HUES48 (cell line): ENCODE results near the gene CFTR.

Experiments used
- H3K27ac ChIP-seq: one replicate; pipeline ENCODE4 v1.7.0; 2013; ENCODE audit warnings: low read depth, low read length, inconsistent platforms
- H3K27me3 ChIP-seq: 2 replicates; pipeline ENCODE4 v1.6.1; 2013; ENCODE audit warnings: mild to moderate bottlenecking, low read length; ENCODE audit not compliant: control insufficient read depth, insufficient read depth
- H3K36me3 ChIP-seq: 2 replicates; pipeline ENCODE4 v1.6.1; 2013; ENCODE audit warnings: low read length; ENCODE audit not compliant: control insufficient read depth, insufficient read depth
- H3K4me1 ChIP-seq: 2 replicates; pipeline ENCODE4 v1.6.1; 2013; ENCODE audit warnings: mild to moderate bottlenecking, low read length; ENCODE audit not compliant: control insufficient read depth, insufficient read depth
- H3K4me3 ChIP-seq: 2 replicates; pipeline ENCODE4 v1.5.1; 2013; ENCODE audit warnings: mild to moderate bottlenecking, low read depth, low read length
- H3K9ac ChIP-seq: 2 replicates; pipeline ENCODE4 v1.6.1; 2013; ENCODE audit warnings: mild to moderate bottlenecking, low read depth, low read length, moderate library complexity
- H3K9me3 ChIP-seq: 2 replicates; pipeline ENCODE4 v1.6.1; 2013; ENCODE audit warnings: low read length; ENCODE audit not compliant: control insufficient read depth, insufficient read depth

The CFTR gene

DNA sequence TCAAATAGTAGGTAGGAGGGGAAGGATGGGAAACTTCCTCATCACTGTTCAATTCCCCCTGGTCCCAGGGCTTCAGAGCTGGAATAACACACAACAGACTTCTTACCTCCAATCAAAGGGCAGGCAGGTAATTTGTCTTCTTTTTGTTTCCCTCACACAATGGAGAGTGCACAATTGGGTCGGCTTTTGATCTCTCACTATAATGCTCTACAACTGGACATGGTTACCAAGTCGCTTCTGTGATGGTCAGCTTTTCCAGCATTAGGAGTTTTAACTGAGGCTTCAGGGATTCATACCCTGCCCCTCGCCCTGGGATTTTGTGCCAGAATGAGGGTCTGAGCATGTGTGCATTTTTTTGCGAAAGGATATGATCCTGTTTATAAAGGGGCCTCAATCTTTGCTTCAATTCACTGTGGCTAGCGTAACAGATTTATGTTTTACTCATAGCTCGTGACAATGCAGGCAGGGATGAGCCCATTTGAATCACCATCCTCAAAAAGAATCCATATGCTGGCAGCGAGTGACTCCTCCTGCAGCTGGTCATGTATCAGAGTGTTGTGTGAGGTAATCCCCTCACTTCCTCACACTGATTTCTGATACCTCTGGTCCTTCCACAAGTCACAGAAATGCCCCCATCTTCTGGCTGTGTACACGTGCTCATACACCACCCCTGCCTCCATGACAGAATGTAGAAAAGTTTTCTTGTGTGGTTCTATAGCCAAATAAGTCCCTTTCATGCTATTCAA lies 203.8 kb downstream of the CFTR start:
- H3K9ac ChIP-seq = no peak overlapping the region
- H3K36me3 ChIP-seq = no peaks in the 10 kb centered on the region
- H3K9me3 ChIP-seq = no peaks in the 10 kb centered on the region
- H3K27ac ChIP-seq = peak overlapping the region; percentile 14
- H3K4me3 ChIP-seq = no peak overlapping the region
- peaks cover 15% of the 10 kb centered on the region; the same call in 1 of the 2 replicates for H3K4me1 ChIP-seq
- no peaks in the 10 kb centered on the region for H3K27me3 ChIP-seq

GRCh38 chr7:117685795-117686194 lies 206.0 kb downstream of the CFTR start:
- Histone ChIP-seq H3K36me3 (no peaks in the 10 kb centered on the region), H3K27ac (no peak overlapping the region), H3K27me3 (no peaks in the 10 kb centered on the region), H3K4me3 (no peak overlapping the region), H3K9me3 (no peaks in the 10 kb centered on the region), H3K9ac (no peak overlapping the region), H3K4me1 (peaks cover 15% of the 10 kb centered on the region; the same call in 1 of the 2 replicates)

GRCh38 chr7:117686311-117686935 lies 206.6 kb downstream of the CFTR start:
- H3K9ac ChIP-seq = no peak overlapping the region
- no peak overlapping the region for H3K27ac ChIP-seq
- no peaks in the 10 kb centered on the region for H3K27me3 ChIP-seq
- no peaks in the 10 kb centered on the region for H3K36me3 ChIP-seq
- H3K9me3 ChIP-seq = no peaks in the 10 kb centered on the region
- H3K4me1 ChIP-seq = peaks cover 15% of the 10 kb centered on the region; the same call in 1 of the 2 replicates
- no peak overlapping the region for H3K4me3 ChIP-seq

DNA sequence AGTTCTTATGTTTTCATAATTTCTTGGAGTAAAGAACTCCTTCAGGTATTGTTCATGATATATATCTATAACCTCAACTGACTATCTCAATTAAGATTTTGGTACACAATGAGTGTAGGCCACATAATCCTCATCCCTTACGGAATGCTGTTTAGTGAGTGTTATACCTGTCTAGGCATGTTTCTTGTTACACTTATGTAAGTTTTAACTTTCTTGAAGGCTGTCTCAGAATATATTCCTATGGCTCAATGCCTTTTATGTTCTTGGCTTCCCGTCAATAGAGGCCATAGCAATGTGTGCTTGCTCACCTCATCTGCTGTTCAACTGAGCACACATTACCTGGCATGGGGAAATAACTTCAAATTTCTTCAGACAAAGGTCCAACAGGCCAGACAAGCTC lies 208.3 kb downstream of the CFTR start:
- H3K36me3 ChIP-seq = no peaks in the 10 kb centered on the region
- H3K9ac ChIP-seq = no peak overlapping the region
- peaks cover 9% of the 10 kb centered on the region; the same call in 1 of the 2 replicates for H3K4me1 ChIP-seq
- H3K9me3 ChIP-seq = no peaks in the 10 kb centered on the region
- H3K4me3 ChIP-seq = no peak overlapping the region
- no peaks in the 10 kb centered on the region for H3K27me3 ChIP-seq
- H3K27ac ChIP-seq = no peak overlapping the region

- Histone ChIP-seq H3K27me3 (no peaks in the 10 kb centered on the region), H3K36me3 (no peaks in the 10 kb centered on the region), H3K9ac (no peak overlapping the region), H3K27ac (no peak overlapping the region), H3K9me3 (no peaks in the 10 kb centered on the region), H3K4me3 (no peak overlapping the region), H3K4me1 (no peaks in the 10 kb centered on the region)
Observed at GRCh38 chr7:117689406-117689805, 209.6 kb downstream of the CFTR start.

DNA sequence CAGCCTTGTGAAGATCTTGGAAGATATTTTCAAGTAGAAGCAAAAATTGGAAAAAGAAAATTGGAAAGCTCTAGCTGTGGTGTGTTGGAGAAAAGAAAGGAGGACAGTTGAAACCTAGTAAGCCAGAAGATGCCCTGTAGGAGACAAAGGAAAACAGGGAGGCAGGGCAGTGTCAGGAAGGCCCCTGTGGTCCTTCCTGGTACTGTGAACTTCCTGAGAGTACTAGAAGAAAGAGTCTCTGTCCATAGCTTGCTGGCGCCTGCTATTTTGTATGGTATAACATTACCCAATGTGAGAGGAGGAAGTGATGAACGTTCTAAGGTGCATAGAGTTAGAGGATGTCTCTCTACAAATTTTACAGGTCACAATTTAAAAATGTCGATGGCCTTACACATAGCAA lies 210.3 kb downstream of the CFTR start:
- Histone ChIP-seq H3K36me3 (no peaks in the 10 kb centered on the region), H3K27ac (no peak overlapping the region), H3K4me1 (no peaks in the 10 kb centered on the region), H3K9ac (no peak overlapping the region), H3K9me3 (no peaks in the 10 kb centered on the region), H3K27me3 (no peaks in the 10 kb centered on the region), H3K4me3 (no peak overlapping the region)

- H3K27ac ChIP-seq = no peak overlapping the region
- no peaks in the 10 kb centered on the region for H3K4me1 ChIP-seq
- H3K27me3 ChIP-seq = no peaks in the 10 kb centered on the region
- no peak overlapping the region for H3K9ac ChIP-seq
- H3K36me3 ChIP-seq = no peaks in the 10 kb centered on the region
- H3K4me3 ChIP-seq = no peak overlapping the region
- no peaks in the 10 kb centered on the region for H3K9me3 ChIP-seq
Observed at GRCh38 chr7:117692338-117692737, 212.5 kb downstream of the CFTR start.

DNA sequence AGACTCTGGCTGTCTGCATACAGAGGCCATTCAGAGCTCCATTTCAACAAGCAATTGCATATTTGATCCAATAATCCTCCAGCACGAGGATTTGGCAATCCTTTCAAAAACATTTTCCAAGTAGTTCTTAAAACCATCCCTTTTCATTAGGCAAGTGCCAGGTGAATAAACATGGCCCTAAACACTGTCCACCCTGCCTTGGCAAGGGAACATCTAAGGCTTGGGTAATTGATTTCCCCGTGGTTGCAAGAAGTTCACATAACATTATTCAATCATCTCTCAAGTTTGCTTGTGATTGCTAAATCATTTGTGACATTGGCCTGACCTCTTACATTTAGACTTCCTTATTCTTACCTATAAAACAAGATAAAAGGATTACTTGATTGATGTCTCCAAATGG lies 218.2 kb downstream of the CFTR start:
- H3K27ac ChIP-seq = no peak overlapping the region
- H3K27me3 ChIP-seq = no peaks in the 10 kb centered on the region
- H3K9me3 ChIP-seq = no peaks in the 10 kb centered on the region
- H3K36me3 ChIP-seq = no peaks in the 10 kb centered on the region
- H3K4me3 ChIP-seq = no peak overlapping the region
- H3K9ac ChIP-seq = no peak overlapping the region
- H3K4me1 ChIP-seq = no peaks in the 10 kb centered on the region

DNA sequence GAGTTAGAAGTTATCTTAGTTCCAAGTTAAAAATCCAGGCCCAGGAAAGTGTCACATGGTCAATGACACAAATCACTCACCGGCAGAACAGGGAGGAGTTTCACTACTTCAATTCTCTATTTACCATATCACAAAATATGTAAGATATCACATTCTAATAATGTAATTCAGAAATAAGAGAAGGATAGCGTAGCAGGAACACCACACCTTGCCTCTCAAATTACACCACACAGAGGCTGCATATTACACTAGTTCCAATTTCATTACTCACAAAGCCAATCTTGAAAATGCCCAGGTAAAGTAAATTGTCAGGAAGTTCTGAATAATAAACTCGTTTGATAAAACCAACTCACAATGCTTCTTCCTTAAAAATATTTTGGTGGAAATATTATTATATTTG lies 224.2 kb downstream of the CFTR start:
- H3K4me1 ChIP-seq = peaks cover 11% of the 10 kb centered on the region; the same call in 1 of the 2 replicates
- H3K9ac ChIP-seq = no peak overlapping the region
- H3K36me3 ChIP-seq = no peaks in the 10 kb centered on the region
- H3K9me3 ChIP-seq = no peaks in the 10 kb centered on the region
- H3K4me3 ChIP-seq = no peak overlapping the region
- no peak overlapping the region for H3K27ac ChIP-seq
- H3K27me3 ChIP-seq = no peaks in the 10 kb centered on the region

GRCh38 chr7:117705630-117706029 lies 225.8 kb downstream of the CFTR start:
- Histone ChIP-seq H3K9me3 (no peaks in the 10 kb centered on the region), H3K4me3 (no peak overlapping the region)

GRCh38 chr7:117706210-117706609 lies 226.4 kb downstream of the CFTR start:
- Histone ChIP-seq H3K36me3 (peaks cover 5% of the 10 kb centered on the region; the same call in 1 of the 2 replicates), H3K27ac (no peak overlapping the region), H3K4me3 (no peak overlapping the region), H3K9me3 (no peaks in the 10 kb centered on the region), H3K27me3 (no peaks in the 10 kb centered on the region), H3K9ac (no peak overlapping the region), H3K4me1 (peaks cover 11% of the 10 kb centered on the region; the same call in 1 of the 2 replicates)

More at GRCh38 chr7:117705630-117706029, 225.8 kb downstream of the CFTR start:
- H3K27me3 ChIP-seq = no peaks in the 10 kb centered on the region
- H3K36me3 ChIP-seq = no peaks in the 10 kb centered on the region; the same call in 1 of the 2 replicates
- no peak overlapping the region for H3K27ac ChIP-seq
- peaks cover 11% of the 10 kb centered on the region; the same call in 1 of the 2 replicates for H3K4me1 ChIP-seq
- H3K9ac ChIP-seq = no peak overlapping the region
